Ovary (tissue), 3 donors: ENCODE measurements around the gene FAM3D.

Source experiments
- POLR2A ChIP-seq: fragments of 450-650 bp; IDR thresholded peaks from one replicate; pipeline ENCODE4 v1.6.1; 2017; ENCODE audit warnings: antibody characterized with exemption, mild to moderate bottlenecking, moderate library complexity
- TF ChIP-seq, protein P1 (sequence below), 3 donors: fragments of 450-650 bp in 2 of 3; fragments of 200-600 bp in 1 of 3; IDR thresholded peaks; one replicate each; pipeline versions ENCODE4 v1.5.1 to v1.8.0; 2016 to 2022; ENCODE audit warnings: antibody characterized with exemption in 3 of 3, mild to moderate bottlenecking in 1 of 3
- donor health status: DM: no; HTN: no; CAD: no.

DNA sequence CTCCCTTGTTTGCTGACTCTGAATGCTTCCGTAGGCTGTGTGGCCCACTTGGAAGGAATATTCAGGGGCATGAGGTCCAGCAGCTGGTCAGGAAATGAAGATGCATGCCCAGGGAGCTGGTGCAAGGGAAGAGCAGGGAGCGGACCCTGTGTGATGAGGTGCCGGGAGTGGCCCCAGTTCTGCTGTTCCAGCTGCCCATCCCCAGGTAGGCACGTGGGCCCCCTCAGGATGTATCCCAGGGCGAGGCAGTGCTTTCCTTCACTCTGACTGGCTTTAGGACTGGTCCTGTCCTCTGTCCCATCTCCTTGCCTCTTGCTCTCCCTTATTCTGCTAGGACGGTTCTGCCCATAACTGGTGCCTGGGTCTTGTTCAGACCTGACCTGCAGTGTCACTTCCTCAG, 1.1 kb upstream of the FAM3D start:
- TF ChIP-seq, protein P1, sequence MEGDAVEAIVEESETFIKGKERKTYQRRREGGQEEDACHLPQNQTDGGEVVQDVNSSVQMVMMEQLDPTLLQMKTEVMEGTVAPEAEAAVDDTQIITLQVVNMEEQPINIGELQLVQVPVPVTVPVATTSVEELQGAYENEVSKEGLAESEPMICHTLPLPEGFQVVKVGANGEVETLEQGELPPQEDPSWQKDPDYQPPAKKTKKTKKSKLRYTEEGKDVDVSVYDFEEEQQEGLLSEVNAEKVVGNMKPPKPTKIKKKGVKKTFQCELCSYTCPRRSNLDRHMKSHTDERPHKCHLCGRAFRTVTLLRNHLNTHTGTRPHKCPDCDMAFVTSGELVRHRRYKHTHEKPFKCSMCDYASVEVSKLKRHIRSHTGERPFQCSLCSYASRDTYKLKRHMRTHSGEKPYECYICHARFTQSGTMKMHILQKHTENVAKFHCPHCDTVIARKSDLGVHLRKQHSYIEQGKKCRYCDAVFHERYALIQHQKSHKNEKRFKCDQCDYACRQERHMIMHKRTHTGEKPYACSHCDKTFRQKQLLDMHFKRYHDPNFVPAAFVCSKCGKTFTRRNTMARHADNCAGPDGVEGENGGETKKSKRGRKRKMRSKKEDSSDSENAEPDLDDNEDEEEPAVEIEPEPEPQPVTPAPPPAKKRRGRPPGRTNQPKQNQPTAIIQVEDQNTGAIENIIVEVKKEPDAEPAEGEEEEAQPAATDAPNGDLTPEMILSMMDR (IDR thresholded peaks at IDR 0.05), result no peak
- no peak for TF ChIP-seq POLR2A
